DMS53 treated with DMSO at 0.1 percent for 48 hours (cell line): ENCODE measurements around the gene IFNAR1.
A peak's percentile ranks its signal among the peaks of the same experiment; 100 is the strongest.
"Not testable (repeated sequence)": the region's sequence is repeated elsewhere in the genome, so short reads cannot be mapped to it uniquely, and the experiment has no call there.

Experiments
- DNase-seq: peaks from one replicate; lab custom pipeline; 2025; ENCODE audit not compliant: unreplicated experiment; lab: John Stamatoyannopoulos, UW

The IFNAR1 gene

DNA sequence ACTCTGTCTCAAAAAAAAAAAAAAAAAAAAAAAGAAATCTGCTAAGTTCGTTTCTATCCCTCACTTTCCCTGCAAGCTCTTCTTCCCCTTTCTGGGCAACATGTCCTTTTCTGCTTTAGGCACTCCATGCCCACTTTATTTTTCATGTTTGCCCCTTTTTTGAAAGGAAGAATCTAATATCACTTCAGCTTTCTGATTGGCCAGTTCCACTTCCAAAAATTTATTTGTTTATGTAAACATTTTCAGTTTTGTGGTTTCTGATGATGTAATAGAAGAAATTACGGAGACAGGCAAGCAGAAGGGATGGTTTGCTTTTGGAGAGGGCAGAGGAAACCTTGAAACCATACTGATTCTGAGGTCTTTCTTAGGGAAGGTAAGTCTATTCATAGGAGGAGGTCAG, 15.1 kb downstream of the IFNAR1 start:
- DNase-seq, result no peak

DNA sequence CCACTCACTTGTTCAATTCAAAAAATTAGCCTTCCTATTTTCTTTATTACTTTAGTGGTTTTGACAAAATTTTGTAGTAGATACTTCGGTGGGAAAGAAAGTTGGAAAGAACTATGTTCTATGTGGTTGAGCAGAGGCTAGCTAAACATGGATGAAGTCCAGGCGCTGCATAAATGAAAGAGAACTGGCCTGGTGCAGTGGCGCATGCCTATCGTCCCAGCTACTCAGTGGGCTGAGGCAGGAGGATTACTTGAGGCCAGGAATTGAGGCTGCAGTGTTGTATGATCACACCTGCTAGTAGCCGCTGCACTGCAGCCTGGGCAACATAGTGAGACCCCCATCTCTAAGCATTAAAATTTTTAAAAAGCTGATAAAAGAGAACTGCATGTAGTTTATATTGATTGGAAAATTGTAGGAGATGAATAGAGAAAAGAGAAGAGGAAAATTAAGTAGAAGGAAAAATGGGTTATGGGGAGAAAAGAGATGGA, 21.0 kb downstream of the IFNAR1 start:
- DNase-seq, result no peak

DNA sequence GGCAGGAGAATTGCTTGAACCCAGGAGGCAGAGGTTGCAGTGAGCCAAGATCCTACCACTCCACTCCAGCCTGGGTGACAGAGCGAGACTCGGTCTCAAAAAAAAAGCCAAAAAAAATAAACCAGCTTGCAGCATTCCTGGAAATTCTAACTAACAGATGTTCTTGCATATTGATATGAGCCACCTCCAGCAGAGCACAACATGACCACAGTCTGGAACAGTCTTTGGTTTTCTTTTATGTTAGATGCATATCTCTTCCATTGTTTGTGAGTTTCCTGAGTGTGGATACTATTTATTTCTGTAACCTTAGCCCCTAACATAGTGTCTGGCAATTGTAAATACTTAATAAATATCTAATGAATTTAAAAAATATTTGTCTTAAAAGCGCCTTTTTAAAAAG, 23.9 kb downstream of the IFNAR1 start:
- no peak for DNase-seq

DNA sequence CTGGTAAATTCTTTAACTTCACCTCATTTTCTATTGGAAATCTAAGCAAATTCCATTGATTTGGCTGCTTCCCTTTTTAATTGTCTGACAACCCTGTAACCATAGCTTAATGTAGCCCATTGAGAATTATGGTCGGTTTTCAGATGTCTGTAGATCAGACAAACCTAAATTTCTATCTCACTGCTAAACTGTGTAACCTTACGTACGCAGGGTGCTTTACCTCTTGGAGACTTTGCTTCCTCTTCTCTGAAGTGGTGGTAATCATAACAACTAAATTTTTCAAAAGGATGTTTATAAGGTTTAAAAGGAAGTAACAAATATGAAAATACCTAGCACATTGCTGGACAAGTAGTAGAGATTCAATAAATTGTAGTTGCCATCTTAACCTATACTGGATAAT, 25.9 kb downstream of the IFNAR1 start:
- DNase-seq, result no peak

DNA sequence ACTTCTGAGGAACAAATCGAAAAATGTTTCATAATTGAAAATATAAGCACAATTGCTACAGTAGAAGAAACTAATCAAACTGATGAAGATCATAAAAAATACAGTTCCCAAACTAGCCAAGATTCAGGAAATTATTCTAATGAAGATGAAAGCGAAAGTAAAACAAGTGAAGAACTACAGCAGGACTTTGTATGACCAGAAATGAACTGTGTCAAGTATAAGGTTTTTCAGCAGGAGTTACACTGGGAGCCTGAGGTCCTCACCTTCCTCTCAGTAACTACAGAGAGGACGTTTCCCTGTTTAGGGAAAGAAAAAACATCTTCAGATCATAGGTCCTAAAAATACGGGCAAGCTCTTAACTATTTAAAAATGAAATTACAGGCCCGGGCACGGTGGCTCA, 30.6 kb downstream of the IFNAR1 start:
- DNase-seq, result no peak

DNA sequence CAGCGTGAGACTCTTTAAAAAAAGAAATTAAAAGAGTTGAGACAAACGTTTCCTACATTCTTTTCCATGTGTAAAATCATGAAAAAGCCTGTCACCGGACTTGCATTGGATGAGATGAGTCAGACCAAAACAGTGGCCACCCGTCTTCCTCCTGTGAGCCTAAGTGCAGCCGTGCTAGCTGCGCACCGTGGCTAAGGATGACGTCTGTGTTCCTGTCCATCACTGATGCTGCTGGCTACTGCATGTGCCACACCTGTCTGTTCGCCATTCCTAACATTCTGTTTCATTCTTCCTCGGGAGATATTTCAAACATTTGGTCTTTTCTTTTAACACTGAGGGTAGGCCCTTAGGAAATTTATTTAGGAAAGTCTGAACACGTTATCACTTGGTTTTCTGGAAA, 31.2 kb downstream of the IFNAR1 start:
- no peak for DNase-seq

DNA sequence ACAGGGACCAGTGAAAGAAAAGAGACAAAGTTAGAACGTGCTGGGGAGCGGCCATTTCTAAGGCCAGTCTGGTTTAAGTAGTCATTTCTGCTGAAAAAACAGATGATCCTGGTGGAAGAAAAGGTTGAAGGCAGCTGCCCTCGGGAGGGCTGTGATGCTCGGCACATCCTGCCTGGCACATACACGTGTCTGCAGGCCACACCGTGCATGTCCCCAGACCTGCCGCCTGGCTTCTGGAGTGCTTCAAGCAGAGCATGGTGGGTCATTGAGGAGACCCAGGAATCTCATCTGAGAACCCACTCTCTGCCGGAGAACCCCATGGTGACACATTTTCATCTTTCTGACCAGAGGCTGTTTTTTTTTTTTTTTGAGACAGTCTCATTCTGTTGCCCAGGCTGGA, 32.4 kb downstream of the IFNAR1 start:
- no peak for DNase-seq

DNA sequence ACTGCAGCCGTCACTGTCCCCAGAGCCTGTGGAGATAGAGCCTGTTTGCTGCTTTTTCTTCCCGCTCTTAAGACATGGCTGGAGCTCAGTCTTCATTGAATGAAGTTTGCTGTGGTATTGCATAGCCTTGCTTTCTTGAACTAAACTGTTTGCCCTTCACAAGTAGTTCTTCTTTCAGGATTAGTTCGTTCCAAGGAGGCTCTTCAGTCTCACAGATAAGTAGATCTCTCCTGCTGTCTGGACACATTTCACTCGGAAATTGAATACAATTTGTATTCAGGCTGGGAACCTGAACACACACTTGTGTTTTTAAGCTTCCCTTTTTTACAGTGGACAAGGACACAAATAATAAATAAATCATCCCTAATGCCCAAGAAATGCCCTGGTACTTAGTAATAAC, 34.7 kb downstream of the IFNAR1 start:
- DNase-seq, result no peak

DNA sequence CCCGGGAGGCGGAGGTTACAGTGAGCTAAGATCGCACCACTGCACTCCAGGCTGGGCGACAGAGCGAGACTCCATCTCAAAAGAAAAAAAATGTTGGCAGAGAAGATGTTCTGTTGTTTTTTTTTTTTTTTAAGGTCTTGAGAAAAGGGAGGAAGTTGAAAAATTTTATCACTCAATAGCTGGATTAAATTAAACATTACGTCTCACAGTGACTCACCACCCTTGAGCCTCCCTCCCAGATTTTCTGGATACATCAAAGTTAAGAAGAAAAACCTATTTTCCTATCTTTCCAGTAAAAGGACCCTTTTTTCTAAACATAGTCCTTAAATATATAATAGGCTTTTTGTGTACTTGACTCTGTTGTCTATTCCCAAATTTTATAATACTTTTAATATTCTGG, 35.5 kb downstream of the IFNAR1 start:
- no peak for DNase-seq

DNA sequence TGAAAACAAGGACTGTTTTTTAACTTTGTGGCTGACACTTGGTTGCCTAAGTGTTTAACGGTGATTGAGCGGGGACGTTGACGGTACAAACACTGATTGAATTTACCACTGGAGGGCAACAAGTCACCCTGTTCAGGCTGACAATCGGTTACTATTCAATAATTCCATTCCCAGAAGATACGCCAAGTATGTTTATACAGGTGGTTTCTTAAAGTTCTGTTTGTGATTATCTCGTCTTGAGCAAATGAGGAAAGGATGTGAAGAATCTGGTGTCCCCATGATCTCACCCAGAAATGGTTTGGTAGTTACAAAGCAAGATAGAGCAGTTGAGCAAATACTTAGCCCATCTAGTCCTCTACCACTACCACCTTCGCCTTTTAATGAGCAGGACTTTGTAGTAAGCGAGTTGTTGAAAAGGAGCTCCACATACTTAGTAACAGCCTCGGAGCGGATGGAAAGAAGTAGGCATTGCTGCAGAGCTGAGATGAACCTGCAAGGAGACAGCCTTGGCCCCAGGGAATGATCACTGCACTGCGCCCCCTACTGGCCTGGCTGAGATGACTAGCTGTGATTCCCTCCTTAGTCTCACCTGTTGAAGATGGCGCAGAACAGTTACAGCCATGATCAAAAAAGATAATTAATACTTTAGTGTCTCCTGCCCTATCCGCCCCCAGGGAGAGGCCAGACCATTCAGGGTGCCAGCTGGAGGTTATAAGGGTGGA, 36.3 kb downstream of the IFNAR1 start:
- peak; percentile 74 for DNase-seq

DNA sequence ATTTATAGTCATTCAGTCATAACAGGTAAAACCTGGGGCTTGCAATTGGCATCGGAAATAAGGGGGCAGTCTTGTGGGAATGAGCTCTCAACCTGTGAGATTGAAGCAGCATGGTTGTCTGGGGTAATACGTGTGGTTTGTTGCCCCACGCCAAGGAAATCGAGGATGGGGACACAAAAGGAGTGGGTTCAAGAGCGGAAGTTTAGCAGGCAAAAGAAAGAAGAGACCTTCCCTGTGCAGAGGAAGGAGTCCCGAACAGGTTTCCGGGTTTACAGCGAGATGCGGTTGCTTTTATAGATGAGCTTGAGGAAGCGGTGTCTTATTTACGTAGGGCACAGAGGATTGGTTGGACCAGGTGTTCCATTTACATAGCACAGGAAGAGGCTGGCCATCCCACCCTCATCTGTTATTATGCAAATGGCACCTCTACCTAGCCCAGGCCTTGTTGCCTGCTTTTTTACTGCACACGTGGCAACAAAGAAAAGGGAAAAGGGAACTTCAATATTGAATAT, 37.3 kb downstream of the IFNAR1 start:
- peak; percentile 23 for DNase-seq

DNA sequence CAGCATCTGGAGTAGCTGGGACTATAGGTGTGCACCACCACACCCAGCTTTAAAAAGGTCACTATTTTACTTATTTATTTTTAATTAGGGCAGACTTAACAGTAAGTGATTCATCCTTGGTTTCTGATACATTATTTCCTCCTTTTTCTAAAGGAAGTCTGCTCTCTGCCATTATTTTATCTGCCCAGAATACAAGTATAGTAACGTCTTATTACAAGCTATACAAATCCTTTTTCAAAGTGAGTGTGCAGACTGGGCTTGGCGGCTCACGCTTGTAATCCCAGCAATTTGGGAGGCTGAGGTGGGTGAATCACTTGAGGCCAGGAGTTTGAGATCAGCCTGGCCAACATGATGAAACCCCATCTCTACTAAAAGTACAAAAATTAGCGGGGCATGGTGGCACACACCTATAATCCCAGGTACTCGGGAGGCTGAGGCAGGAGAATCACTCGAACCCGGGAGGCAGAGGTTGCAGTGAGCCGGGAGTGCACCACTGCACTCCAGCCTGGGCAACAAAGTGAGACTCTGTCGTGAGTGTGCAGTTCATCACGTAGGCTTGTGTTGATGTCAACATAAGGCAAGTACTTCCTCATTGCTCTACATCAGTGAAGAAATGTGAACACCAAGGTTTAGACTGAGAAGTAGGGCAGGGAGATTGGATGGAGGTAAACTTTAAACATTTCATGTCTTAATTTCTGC, 39.3 kb downstream of the IFNAR1 start:
- DNase-seq, result not testable (repeated sequence)

DNA sequence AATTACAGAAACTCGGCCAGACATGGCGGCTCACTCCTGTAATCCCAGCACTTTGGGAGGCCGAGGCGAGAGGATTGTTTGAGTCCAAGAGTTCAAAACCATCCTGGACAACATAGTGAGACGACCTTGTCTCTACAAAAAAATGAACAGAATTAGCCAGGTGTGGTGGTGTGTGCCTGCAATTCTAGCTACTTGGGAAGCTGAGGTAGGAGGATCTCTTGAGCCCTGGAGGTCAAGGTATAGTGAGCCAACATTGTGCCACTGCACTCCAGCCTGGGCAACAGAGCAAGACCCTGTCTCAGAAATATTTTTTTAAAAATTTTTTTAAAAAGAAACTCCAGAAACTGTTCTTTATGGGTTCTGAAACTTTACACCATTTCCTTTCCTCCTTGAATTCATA, 40.1 kb downstream of the IFNAR1 start:
- no peak for DNase-seq

DNA sequence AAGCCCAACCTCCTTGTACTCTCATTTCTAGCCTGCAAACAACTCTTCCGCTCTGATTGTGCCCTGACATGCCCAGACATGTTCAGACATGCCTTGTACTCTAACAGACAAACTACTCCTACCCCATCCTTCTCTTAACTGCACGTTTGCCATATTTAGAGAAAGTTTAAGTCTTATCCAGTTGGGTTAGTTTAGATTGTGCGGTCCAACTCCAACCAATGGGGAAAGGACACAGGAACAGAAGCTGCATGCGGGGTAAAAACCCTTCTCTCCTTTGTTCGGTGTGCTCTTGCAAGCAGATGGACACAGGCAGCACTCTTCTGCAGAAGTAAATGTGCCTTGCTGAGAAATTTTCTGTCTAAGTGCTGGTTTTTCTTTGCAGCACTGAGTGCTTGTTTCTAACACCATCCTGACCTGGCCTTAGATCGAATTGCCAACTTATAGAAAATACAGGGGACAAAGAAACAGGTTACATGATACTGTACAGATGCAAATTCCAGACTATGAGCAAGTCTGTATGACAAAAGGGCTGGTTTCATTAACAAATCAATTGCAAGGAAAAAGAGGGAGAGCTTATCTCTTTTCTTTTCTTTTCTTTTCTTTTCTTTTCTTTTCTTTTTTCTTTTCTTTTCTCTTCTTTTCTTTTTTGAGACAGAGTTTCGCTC, 42.7 kb downstream of the IFNAR1 start:
- no peak for DNase-seq

DNA sequence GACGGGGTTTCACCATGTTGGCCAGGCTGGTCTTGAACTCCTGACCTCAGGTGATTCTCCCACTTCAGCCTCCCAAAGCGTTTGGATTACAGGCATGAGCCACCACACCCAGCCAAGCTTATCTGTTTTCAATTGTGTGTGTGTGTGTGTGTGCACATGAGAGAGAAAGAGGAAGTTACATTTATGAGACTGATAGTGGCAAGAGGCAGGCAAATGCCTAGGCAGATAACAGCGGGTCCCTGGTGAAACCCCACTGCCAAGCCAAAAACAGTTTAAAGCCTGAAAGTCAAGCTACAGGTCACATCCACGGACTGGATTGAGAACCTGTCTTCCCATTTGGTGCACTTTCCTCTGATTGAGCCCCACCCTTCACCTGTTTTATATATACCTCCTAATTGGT, 43.4 kb downstream of the IFNAR1 start:
- DNase-seq, result no peak

DNA sequence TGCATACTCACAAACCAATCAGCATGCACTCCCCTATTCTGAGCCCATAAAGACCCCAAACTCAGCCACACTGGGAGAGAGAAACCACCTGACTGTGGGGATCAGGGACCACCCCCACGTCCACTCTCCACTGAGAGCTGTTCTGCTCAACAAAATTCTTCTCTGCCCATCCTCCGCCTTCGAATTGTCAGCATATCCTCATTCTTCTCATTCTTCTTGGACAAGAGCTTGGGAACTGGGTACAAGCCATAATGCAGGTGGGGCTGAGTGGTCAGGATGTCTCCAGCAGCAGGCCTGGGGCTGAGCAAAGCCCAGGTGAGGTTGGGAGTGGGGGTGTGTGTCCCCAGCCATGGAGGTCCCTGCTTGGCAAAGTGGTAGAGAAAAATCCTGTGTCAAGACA, 43.8 kb downstream of the IFNAR1 start:
- no peak for DNase-seq

DNA sequence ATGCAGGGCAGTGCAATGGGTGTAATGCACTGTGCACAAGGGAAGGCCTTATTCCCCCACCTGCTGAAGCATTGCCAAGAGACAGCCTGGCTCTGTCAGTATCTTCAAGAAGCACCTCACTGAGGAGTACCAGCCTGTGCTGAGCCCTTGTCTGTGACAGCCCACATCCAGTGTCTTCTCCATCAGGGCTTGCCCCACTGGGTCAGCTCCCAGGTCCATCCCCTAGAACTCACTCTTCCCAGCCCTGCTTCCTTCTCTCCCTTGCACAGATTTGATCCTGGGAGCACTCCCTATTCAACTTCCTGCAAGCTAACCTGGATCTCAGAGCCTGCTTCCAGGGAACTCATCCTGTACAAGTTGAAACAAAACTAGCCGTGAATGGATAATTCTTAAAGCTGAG, 44.8 kb downstream of the IFNAR1 start:
- DNase-seq, result no peak

DNA sequence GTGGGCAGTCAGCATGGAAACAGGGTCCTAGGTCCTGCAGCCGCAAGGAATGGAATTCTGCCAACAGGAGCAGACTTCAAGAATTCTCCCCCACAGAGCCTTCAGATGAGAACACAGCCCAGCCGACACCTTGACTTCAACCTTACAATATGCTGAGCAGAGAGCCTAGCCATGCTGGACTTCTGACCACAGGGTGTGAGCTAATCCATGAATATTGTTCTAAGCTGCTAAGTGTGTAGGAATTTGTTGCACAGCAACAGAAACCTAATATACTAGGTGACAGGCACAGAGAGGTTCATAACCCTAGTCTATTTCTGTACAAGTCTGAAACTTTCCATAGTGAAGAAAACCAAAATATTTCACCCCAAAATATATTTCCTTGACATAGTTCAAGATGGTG, 45.5 kb downstream of the IFNAR1 start:
- no peak for DNase-seq

DNA sequence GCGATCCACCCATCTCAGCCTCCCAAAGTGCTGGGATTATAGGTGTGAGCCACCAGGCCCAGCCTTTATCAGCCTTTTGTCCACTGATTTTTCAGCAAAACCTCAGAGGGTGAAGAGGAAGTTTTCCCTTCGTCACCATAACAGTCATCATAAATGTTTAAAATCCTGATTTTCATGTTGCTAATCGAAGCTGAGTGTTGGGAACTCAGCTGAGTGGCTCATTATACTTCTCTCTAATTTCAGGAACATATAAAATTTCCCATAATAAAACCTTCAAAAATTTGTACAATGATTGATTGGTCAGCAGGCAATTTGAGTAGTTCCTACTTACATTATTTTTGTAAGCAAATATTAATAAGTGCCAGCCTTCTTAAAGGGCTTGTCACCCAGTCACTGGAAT, 46.6 kb downstream of the IFNAR1 start:
- DNase-seq, result no peak

DNA sequence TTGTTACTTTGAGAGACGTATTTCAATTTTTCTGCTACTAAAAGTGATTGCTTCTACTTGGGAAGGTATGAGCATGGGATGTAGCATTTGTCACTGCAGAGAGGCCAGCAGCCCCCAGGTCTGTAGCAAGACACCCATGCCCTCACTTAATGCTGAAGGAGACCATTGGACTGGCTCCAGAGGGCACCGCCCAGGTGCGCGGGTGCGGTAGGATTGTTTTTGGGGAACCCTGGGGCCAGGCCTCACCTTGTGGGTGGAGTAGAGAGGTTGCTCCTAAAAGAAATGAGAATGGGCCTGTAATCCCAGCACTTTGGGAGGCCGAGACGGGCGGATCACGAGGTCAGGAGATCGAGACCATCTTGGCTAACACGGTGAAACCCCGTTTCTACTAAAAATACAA, 47.8 kb downstream of the IFNAR1 start:
- no peak for DNase-seq

DNA sequence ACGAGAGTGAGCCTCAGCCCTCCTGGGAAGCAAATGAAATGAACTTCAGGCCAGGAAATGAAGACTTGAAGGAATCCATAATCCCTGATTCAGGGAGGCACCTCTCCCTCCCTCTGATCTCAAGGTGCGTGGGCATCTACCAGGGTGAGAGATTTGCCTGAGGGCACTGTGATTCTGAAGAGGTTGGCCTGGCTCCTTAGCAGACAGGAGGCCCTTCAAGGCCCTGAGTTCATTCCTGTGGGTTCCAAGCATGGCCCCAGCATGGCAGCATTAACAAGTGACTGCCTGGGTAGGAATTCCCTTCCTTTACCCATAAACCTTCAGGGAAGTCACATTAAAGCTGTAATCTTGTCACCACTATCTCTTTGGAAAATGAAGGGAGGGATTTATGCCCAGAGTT, 48.7 kb downstream of the IFNAR1 start:
- DNase-seq, result no peak

DNA sequence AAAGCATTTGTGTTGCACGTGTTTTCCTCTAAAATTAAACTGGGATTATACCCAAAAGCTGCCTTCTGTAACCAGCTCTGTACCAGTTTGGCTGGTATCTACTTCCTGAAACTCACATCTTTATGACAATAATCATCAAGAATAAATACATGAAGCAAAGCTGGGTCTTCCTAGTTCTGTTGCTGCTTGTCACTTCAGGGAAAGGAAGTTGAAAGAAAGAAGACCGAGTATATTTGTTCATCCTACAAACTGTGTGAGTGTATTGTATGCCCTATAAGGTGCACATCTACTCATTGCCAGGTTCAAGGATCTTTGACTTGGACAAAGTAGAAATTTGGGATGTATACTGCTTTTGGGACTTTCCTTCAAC, 49.3 kb downstream of the IFNAR1 start:
- no peak for DNase-seq
